Sigmoid colon (tissue), 3 donors: ENCODE measurements around the gene SLC38A7.

Experiments
- CTCF ChIP-seq, 4 experiments: fragments of 450-650 bp in 3 of 4; fragments of 200-600 bp in 1 of 4; IDR thresholded peaks; one replicate each; pipeline ENCODE4 v1.5.1; 2016 to 2019; ENCODE audit warnings: antibody characterized with exemption in 4 of 4, mild to moderate bottlenecking in 3 of 4, moderate library complexity in 2 of 4
- POLR2A ChIP-seq, 2 donors: fragments of 450-650 bp; IDR thresholded peaks; one replicate each; pipeline ENCODE4 v1.6.1; 2016; ENCODE audit warnings: antibody characterized with exemption in 2 of 2, mild to moderate bottlenecking in 2 of 2, moderate library complexity in 2 of 2

- TF ChIP-seq CTCF (IDR thresholded peaks at IDR 0.05) (no peak), POLR2A (IDR thresholded peaks at IDR 0.05) (no peak)
Observed at GRCh38 chr16:58615280-58615679, 69.3 kb downstream of the SLC38A7 start.
